SK-N-SH (cell line): Measurements from ENCODE around the gene SMG7. TPM values are rescaled to one million over a fixed set of nuclear protein-coding genes. Genes with fewer than 3 reads are reported as not detected.

Experiments used
- CTCF ChIA-PET: fragments of 300-600, 350-600 bp; formaldehyde crosslinking; extraction: SDS; loops from one replicate; lab custom pipeline; 2021; lab: Yijun Ruan, JAX
- POLR2A ChIA-PET: fragments of 350-600 bp; sonication (Branson Sonifier 250); formaldehyde crosslinking; extraction: SDS; loops from one replicate; lab custom pipeline; 2020; ENCODE audit warnings: antibody characterized with exemption, inconsistent platforms; lab: Yijun Ruan, JAX
- DNase-seq: peaks from one replicate; pipeline ENCODE4 v3.0.0; 2012
- H2AFZ ChIP-seq: fragments of 200-600 bp; sonication (generic); 2 replicates; pipeline ENCODE4 v1.8.1; 2016; ENCODE audit warnings: antibody characterized with exemption, mild to moderate bottlenecking, low read depth
- H3F3A ChIP-seq: fragments of 200-600 bp; sonication (generic); replicated peaks from 2 replicates; pipeline ENCODE3; 2016; ENCODE audit warnings: antibody characterized with exemption, mild to moderate bottlenecking; ENCODE audit not compliant: insufficient read depth
- H3K27ac ChIP-seq, 2 experiments: fragments of 200-500 bp in 1 of 2; fragments of 200-600 bp in 1 of 2; sonication (Bioruptor generic) in 1 of 2; sonication (generic), shearing (Covaris generic) in 1 of 2; 2 replicates each; pipeline versions ENCODE4 v1.5.1 to v1.6.1; 2014 to 2016; ENCODE audit warnings: low read depth in 2 of 2, inconsistent platforms in 1 of 2, low read length in 1 of 2, mild to moderate bottlenecking in 1 of 2, mixed read lengths in 1 of 2
- H3K27me3 ChIP-seq: fragments of 200-600 bp; sonication (generic), shearing (Covaris generic); 2 replicates; pipeline ENCODE4 v1.6.1; 2016; ENCODE audit warnings: mixed run types; ENCODE audit not compliant: insufficient read depth
- H3K36me3 ChIP-seq, 2 experiments: fragments of 200-500 bp in 1 of 2; fragments of 200-600 bp in 1 of 2; sonication (Bioruptor generic) in 1 of 2; sonication (generic) in 1 of 2; replicated peaks in 1 of 2; 2 replicates each; pipeline versions ENCODE3 to v1.5.1; 2014 to 2016; ENCODE audit warnings: low read length in 1 of 2, mild to moderate bottlenecking in 1 of 2; ENCODE audit not compliant: insufficient read depth in 2 of 2, control insufficient read depth in 1 of 2
- H3K4me1 ChIP-seq, 2 experiments: fragments of 200-500 bp in 1 of 2; fragments of 200-600 bp in 1 of 2; sonication (Bioruptor generic) in 1 of 2; sonication (generic), shearing (Covaris generic) in 1 of 2; 2 replicates each; pipeline versions ENCODE4 v1.5.1 to v1.6.1; 2014 to 2016; ENCODE audit warnings: low read depth in 1 of 2, low read length in 1 of 2, mixed run types in 1 of 2; ENCODE audit not compliant: insufficient read depth in 2 of 2, control insufficient read depth in 1 of 2
- H3K4me2 ChIP-seq: fragments of 200-600 bp; sonication (generic), shearing (Covaris generic); 2 replicates; pipeline ENCODE4 v1.6.1; 2017; ENCODE audit warnings: mixed run types
- H3K4me3 ChIP-seq, 2 experiments: fragments of 200-500 bp in 1 of 2; fragments of 200-600 bp in 1 of 2; sonication (Bioruptor generic) in 1 of 2; sonication (generic), shearing (Covaris generic) in 1 of 2; 2 replicates each; pipeline versions ENCODE4 v1.5.1 to v1.8.1; 2014 to 2016; ENCODE audit warnings: low read depth in 2 of 2, inconsistent platforms in 1 of 2, low read length in 1 of 2, mild to moderate bottlenecking in 1 of 2, mixed read lengths in 1 of 2, moderate library complexity in 1 of 2
- H3K79me2 ChIP-seq: fragments of 200-600 bp; sonication (generic); 2 replicates; pipeline ENCODE4 v1.8.1; 2017; ENCODE audit warnings: mild to moderate bottlenecking; ENCODE audit not compliant: insufficient read depth
- H3K9ac ChIP-seq: fragments of 200-600 bp; sonication (generic); 2 replicates; pipeline ENCODE4 v1.6.1; 2017; ENCODE audit warnings: mixed run types
- H3K9me2 ChIP-seq: fragments of 200-600 bp; sonication (generic); 2 replicates; pipeline ENCODE4 v1.6.1; 2017; ENCODE audit warnings: mixed run types
- H3K9me3 ChIP-seq: fragments of 200-600 bp; sonication (generic); 2 replicates; pipeline ENCODE4 v1.6.1; 2017; ENCODE audit warnings: mixed run types, mild to moderate bottlenecking, moderate library complexity
- H4K20me1 ChIP-seq: fragments of 200-600 bp; sonication (generic); 2 replicates; pipeline ENCODE4 v1.6.1; 2017; ENCODE audit warnings: mild to moderate bottlenecking, mixed run types; ENCODE audit not compliant: insufficient read depth
- CHD2 ChIP-seq: fragments of 150-350 bp; IDR thresholded peaks from 2 replicates; pipeline ENCODE4 v1.6.1; 2018; ENCODE audit warnings: low read length; ENCODE audit not compliant: partially characterized antibody
- CTCF ChIP-seq: fragments of 200-600 bp; sonication (generic); IDR thresholded peaks from 2 replicates; pipeline ENCODE4 v1.6.1; 2017; ENCODE audit warnings: antibody characterized with exemption, mild to moderate bottlenecking, moderate library complexity
- EP300 ChIP-seq, 2 experiments: IDR thresholded peaks; 2 replicates each; pipeline versions ENCODE4 v1.4.0 to v1.6.1; 2012; ENCODE audit warnings: borderline replicate concordance in 1 of 2, low read depth in 1 of 2, low read length in 1 of 2
- FOXJ3 ChIP-seq: sonication (generic); formaldehyde crosslinking; IDR thresholded peaks from 2 replicates; pipeline ENCODE4 v1.5.1; 2020; ENCODE audit warnings: mild to moderate bottlenecking, missing genetic modification reagents
- FOXM1 ChIP-seq: IDR thresholded peaks from 2 replicates; pipeline ENCODE4 v1.4.0; 2012; ENCODE audit warnings: low read depth, mild to moderate bottlenecking
- IRF3 ChIP-seq: fragments of 150-350 bp; IDR thresholded peaks from 2 replicates; pipeline ENCODE4 v1.6.1; 2016; ENCODE audit warnings: mild to moderate bottlenecking, low read depth, low read length
- JUND ChIP-seq: IDR thresholded peaks from 2 replicates; pipeline ENCODE4 v1.4.0; 2012
- MAX ChIP-seq: IDR thresholded peaks from 2 replicates; pipeline ENCODE4 v1.4.0; 2012; ENCODE audit warnings: low read depth
- RAD21 ChIP-seq: IDR thresholded peaks from 2 replicates; pipeline ENCODE4 v1.6.1; 2012; ENCODE audit warnings: mild to moderate bottlenecking, low read length
- REST ChIP-seq: IDR thresholded peaks from 2 replicates; pipeline ENCODE4 v1.6.1; 2012; ENCODE audit warnings: mild to moderate bottlenecking, low read depth, low read length, moderate library complexity
- SIN3A ChIP-seq: IDR thresholded peaks from 2 replicates; pipeline ENCODE4 v1.6.1; 2012; ENCODE audit warnings: low read depth, mild to moderate bottlenecking, low read length, moderate library complexity, borderline replicate concordance
- TCF12 ChIP-seq: IDR thresholded peaks from 2 replicates; pipeline ENCODE4 v1.4.0; 2012
- TEAD4 ChIP-seq: IDR thresholded peaks from 2 replicates; pipeline ENCODE4 v1.4.0; 2012; ENCODE audit warnings: mild to moderate bottlenecking, borderline replicate concordance; ENCODE audit not compliant: insufficient read depth
- USF2 ChIP-seq: fragments of 150-350 bp; IDR thresholded peaks from 2 replicates; pipeline ENCODE4 v1.6.1; 2017; ENCODE audit warnings: antibody characterized with exemption, low read length, low read depth, borderline replicate concordance
- YY1 ChIP-seq: IDR thresholded peaks from 2 replicates; pipeline ENCODE4 v1.4.0; 2012; ENCODE audit warnings: low read depth, mild to moderate bottlenecking
- WGBS: methylation state at CpG from one replicate; pipeline ENCODE4 v1.1.6; 2017; ENCODE audit warnings: low lambda C conversion rate; 5-methylcytosine and 5-hydroxymethylcytosine counted together
- polyA plus RNA-seq, 3 experiments: library from polyadenylated mRNA; depleted of rRNA; stranded (reverse); fragments of >200 nt; gene quantifications; 2 replicates each; pipeline ENCODE4 v1.2.3, GENCODE V29; 2012
- TF ChIP-seq, protein P1 (sequence below): IDR thresholded peaks from 2 replicates; pipeline ENCODE4 v1.4.0; 2012; ENCODE audit warnings: low read depth, borderline replicate concordance
- TF ChIP-seq, protein P2 (sequence below): IDR thresholded peaks from 2 replicates; pipeline ENCODE4 v1.4.0; 2012; ENCODE audit warnings: low read depth, borderline replicate concordance

SMG7 gene
- polyA plus RNA-seq, 1 of the 3 experiments (the other 2 are of a cell fraction) = 19.8 TPM

GRCh38 chr1:183551924-183552323, 79.6 kb downstream of the SMG7 start:
- no peak for DNase-seq
- no peaks in the 10 kb centered on the region for H3K79me2 ChIP-seq
- H3K36me3 ChIP-seq = peaks cover 61 to 84% of the 10 kb centered on the region in 2 experiments
- no peaks in the 10 kb centered on the region for H3K9me3 ChIP-seq
- 92% methylated on average over 9 of the region's 9 CpGs for WGBS
- H2AFZ ChIP-seq = no peak overlapping the region
- no peak overlapping the region for H3K4me3 ChIP-seq
- no peak for TF ChIP-seq FOXJ3 (CRISPR knock-in tag)
- TF ChIP-seq REST = no peak
- no peak for TF ChIP-seq TEAD4
- no peak for TF ChIP-seq YY1
- TF ChIP-seq CTCF = no peak
- no peak for TF ChIP-seq MAX
- TF ChIP-seq USF2 = no peak
- no peak for TF ChIP-seq EP300 (IDR thresholded peaks at IDR 0.05; ENCODE audit: borderline replicate concordance in 1 of 2, low read depth in 1 of 2, low read length in 1 of 2)
- TF ChIP-seq CHD2 = no peak
- TF ChIP-seq JUND = no peak
- TF ChIP-seq SIN3A = no peak
- no peak for TF ChIP-seq IRF3
- TF ChIP-seq RAD21 = no peak
- TF ChIP-seq, protein P1, sequence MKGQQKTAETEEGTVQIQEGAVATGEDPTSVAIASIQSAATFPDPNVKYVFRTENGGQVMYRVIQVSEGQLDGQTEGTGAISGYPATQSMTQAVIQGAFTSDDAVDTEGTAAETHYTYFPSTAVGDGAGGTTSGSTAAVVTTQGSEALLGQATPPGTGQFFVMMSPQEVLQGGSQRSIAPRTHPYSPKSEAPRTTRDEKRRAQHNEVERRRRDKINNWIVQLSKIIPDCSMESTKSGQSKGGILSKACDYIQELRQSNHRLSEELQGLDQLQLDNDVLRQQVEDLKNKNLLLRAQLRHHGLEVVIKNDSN = no peak
- TF ChIP-seq TCF12 = no peak
- TF ChIP-seq, protein P2, sequence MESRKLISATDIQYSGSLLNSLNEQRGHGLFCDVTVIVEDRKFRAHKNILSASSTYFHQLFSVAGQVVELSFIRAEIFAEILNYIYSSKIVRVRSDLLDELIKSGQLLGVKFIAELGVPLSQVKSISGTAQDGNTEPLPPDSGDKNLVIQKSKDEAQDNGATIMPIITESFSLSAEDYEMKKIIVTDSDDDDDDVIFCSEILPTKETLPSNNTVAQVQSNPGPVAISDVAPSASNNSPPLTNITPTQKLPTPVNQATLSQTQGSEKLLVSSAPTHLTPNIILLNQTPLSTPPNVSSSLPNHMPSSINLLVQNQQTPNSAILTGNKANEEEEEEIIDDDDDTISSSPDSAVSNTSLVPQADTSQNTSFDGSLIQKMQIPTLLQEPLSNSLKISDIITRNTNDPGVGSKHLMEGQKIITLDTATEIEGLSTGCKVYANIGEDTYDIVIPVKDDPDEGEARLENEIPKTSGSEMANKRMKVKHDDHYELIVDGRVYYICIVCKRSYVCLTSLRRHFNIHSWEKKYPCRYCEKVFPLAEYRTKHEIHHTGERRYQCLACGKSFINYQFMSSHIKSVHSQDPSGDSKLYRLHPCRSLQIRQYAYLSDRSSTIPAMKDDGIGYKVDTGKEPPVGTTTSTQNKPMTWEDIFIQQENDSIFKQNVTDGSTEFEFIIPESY = no peak
- no peak for TF ChIP-seq FOXM1
- TF ChIP-seq, all 33 proteins: peak for 0
- H3K27me3 ChIP-seq = no peaks in the 10 kb centered on the region
- H3K4me2 ChIP-seq = no peak overlapping the region
- no peaks in the 10 kb centered on the region for H3K4me1 ChIP-seq
- POLR2A ChIA-PET = no interaction called here
- no peak overlapping the region for H3K9ac ChIP-seq
- H4K20me1 ChIP-seq = no peaks in the 10 kb centered on the region
- peaks cover 4% of the 10 kb centered on the region for H3F3A ChIP-seq
- no peak overlapping the region for H3K27ac ChIP-seq
- CTCF ChIA-PET = interaction anchor here (0.8 kb wide), 1 partner anchor 9 kb away, joined by 3 read pairs; no protein-coding TSS in a partner anchor
- H3K9me2 ChIP-seq = no peaks in the 10 kb centered on the region
